GM13977 (cell line): Measurements from ENCODE around the gene TMEM17.

Experiments
- DNase-seq: peaks from one replicate; pipeline ENCODE4 v3.0.0; 2012; ENCODE audit warnings: low spot score
- in situ Hi-C: fragments of 300-500 bp; cut with MboI; formaldehyde crosslinking; loops from one replicate; pipeline ENCODE4 v1.12.0; 2022; ENCODE audit warnings: low sequenced_read_pairs, low pct_unique_long_range_greater_than_20kb, mixed read lengths, inconsistent platforms; ENCODE audit not compliant: unreplicated experiment
- TF ChIP-seq, protein P1 (sequence below): IDR thresholded peaks from 2 replicates; pipeline ENCODE4 v1.5.1; 2012; ENCODE audit warnings: mild to moderate bottlenecking, control low read depth; ENCODE audit not compliant: insufficient read depth; ENCODE audit errors: extremely low read depth, missing control alignments

TMEM17 gene

DNA sequence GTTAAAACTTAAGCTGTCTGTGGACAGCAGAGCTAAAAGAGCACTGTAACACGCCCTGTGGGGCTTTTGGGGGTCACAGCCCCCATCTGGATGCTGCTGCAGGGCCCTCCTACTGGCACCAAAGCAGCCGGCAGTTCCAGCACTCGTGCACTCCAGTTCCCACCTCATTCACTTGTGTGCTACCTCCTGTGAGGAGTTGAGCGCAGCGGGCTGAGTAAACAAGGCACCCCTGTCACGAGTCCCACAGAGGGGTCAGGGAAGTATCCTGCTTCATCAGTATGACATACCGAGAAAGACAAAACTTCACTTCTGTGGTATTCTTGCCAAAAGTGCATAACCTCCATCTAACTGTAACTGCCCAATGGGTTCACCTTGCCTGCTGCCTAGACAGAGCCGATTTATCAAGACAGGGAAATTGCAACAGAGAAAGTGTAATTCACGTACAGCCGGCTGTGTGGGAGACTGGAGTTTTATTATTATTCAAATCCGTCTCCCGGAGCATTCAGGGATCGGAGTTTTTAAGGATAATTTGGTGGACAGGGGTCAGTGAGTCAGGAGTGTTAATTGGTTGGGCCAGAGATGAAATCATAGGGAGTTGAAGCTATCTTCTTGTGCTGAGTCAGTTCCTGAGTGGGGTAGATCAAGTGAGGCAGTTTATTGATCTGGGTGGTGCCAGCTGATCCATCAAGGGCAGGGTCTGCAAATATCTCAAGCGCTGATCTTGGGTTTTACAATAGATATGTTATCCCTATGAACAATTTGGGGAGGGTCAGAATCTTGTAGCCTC, 41.6 kb downstream of the TMEM17 start:
- in situ Hi-C loops: loop anchor here (25.0 kb wide), 1 partner anchor 573 kb away; no protein-coding TSS in a partner anchor
- no peak for DNase-seq

DNA sequence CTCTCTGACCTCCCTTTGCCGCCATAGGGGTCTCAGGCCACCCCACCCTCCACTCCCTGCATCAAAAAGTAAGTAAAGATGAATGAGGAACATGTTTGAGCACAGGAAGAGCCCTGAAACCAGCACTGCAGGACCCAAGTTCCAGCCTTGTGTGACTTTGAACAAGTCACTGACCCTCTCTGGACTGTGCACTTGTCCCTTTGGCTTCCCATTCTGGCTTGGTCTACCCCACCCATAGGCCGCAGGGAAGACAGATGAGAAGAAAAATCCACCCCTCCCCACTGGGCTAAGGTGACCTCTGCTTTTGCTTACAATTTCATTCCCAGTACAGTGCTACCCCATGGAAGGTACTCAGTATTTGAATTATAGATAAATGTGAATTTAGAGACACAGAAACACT, 43.8 kb downstream of the TMEM17 start:
- no peak for DNase-seq
- TF ChIP-seq, protein P1, sequence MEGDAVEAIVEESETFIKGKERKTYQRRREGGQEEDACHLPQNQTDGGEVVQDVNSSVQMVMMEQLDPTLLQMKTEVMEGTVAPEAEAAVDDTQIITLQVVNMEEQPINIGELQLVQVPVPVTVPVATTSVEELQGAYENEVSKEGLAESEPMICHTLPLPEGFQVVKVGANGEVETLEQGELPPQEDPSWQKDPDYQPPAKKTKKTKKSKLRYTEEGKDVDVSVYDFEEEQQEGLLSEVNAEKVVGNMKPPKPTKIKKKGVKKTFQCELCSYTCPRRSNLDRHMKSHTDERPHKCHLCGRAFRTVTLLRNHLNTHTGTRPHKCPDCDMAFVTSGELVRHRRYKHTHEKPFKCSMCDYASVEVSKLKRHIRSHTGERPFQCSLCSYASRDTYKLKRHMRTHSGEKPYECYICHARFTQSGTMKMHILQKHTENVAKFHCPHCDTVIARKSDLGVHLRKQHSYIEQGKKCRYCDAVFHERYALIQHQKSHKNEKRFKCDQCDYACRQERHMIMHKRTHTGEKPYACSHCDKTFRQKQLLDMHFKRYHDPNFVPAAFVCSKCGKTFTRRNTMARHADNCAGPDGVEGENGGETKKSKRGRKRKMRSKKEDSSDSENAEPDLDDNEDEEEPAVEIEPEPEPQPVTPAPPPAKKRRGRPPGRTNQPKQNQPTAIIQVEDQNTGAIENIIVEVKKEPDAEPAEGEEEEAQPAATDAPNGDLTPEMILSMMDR: no peak
- in situ Hi-C loops: loop anchor here (25.0 kb wide), 1 partner anchor 575 kb away; no protein-coding TSS in a partner anchor

More for the DNA sequence above, 41.6 kb downstream of the TMEM17 start:
- TF ChIP-seq, protein P1: no peak

DNA sequence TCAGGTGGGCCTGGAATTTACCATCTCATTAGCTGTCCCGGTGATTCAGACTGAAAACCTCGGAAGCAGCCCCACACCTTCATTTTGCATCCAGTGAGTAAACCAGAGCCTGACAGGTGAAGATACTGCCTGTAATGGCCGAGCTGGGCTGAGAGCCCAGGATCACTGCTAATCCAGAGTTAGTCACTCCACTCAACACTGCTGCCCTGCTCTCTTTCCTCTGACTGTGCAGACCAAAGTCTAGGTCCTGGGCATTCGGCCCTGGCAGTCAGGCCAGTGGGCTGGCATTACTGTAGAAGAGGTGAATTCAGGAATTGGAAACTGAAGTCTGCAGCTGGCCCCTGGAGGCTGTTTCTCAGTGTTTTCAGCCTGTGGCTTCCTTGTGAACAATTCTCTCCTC, 44.3 kb downstream of the TMEM17 start:
- TF ChIP-seq, protein P1: no peak
- in situ Hi-C loops: loop anchor here (25.0 kb wide), 1 partner anchor 576 kb away; no protein-coding TSS in a partner anchor
- DNase-seq: no peak

DNA sequence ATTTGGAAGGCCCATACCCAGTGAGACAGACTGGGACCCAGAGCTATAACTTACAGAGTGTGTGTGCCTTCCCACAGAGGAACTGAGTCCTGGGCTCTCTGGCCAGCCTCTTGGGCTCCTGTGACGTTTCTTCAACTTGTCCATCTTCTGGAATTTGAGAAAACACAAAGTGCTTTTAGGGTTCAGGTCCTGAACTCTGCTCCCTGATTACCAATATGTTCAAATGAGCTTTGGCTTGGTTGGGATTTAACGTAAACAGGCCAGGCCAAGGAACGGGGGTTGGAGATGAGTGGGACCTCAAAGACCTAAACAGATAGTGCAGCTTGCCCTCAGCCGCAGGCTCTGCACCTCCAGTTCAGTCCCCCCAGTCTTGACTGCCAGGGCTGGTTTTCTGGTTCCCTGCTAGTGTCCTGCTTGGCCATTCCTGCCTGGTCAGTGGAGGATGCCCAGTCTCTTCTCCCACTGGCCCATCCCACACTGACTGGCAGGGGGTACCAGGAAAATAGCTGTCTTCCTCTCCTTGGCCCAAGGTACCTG, 44.9 kb downstream of the TMEM17 start:
- in situ Hi-C loops: loop anchor here (25.0 kb wide), 1 partner anchor 576 kb away; no protein-coding TSS in a partner anchor
- TF ChIP-seq, protein P1: no peak

DNA sequence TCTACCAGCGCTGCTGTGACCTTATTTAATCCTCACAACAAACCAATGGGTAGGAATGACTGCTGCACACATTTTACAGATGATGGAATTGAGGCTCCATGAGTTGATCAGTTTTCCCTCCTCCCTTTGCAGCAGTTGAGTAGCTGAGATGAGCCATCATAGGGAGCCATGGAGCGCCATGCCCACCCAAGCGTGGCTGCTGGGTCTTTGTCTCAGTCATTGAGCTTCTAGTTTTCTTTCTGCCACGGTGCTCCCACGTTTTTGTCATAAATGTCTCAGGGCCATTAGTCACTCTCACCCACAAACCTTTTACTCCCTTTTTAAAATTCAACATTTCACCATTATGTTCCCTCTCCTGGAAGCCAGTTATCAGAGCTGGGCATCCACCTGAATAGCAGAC, 45.8 kb downstream of the TMEM17 start:
- no peak for DNase-seq
- in situ Hi-C loops: loop anchor here (25.0 kb wide), 1 partner anchor 577 kb away; no protein-coding TSS in a partner anchor
- TF ChIP-seq, protein P1: no peak

More for the DNA sequence above, 44.9 kb downstream of the TMEM17 start:
- no peak for DNase-seq

DNA sequence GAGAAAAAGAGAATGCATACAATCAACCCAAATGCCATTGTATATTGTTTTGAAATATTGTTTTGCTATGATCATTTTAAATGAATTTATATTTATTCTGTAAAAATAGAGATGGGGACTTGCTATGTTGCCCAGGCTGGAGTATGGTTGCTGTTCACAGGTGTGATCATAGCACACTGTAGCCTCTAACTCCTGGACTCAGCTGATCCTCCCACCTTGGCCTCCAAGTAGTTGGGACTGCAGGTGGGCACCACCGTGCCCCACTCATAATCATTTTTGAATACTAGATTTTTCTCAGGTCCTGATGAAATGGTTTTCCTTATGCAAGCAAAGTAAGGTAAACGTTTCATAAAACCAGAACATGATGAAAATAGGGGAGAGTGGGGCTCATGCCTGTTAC, 46.3 kb downstream of the TMEM17 start:
- in situ Hi-C loops: loop anchor here (5.0 to 25.0 kb wide), 2 partner anchors 313 to 578 kb away; no protein-coding TSS in a partner anchor
- TF ChIP-seq, protein P1: no peak
- DNase-seq: no peak
